ENCODE results near the gene NPEPL1.

Gene NPEPL1

GRCh38 chr20:58703765-58704371 is 11.3 kb downstream of the NPEPL1 start:
- no peak for TF ChIP-seq CREB1 (IDR thresholded peaks at IDR 0.05; ENCODE audit: low read depth)
- TF ChIP-seq USF1 (IDR thresholded peaks at IDR 0.05), result no peak
- no peak for TF ChIP-seq CEBPB (IDR thresholded peaks at IDR 0.05)
- TF ChIP-seq TAF1 (IDR thresholded peaks at IDR 0.05; ENCODE audit: low read depth), result no peak
- TF ChIP-seq REST (IDR thresholded peaks at IDR 0.05; ENCODE audit: low read depth), result no peak
- no peak for TF ChIP-seq EGR1 (IDR thresholded peaks at IDR 0.05)
- no peak for TF ChIP-seq MAX (IDR thresholded peaks at IDR 0.05)
- TF ChIP-seq FOXM1 (IDR thresholded peaks at IDR 0.05; ENCODE audit: borderline replicate concordance, low read depth), result no peak
- TF ChIP-seq TEAD4 (IDR thresholded peaks at IDR 0.05), result no peak
- TF ChIP-seq YY1 (IDR thresholded peaks at IDR 0.05; ENCODE audit: low read depth), result no peak
- TF ChIP-seq TCF12 (IDR thresholded peaks at IDR 0.05; ENCODE audit: low read depth), result no peak
- TF ChIP-seq ZBTB7A (IDR thresholded peaks at IDR 0.05; ENCODE audit: low read depth), result no peak
- TF ChIP-seq RAD21 (IDR thresholded peaks at IDR 0.05; ENCODE audit: low read depth), result no peak
- TF ChIP-seq EP300 (IDR thresholded peaks at IDR 0.05; ENCODE audit: borderline replicate concordance), result no peak
- no peak for TF ChIP-seq NFIC (IDR thresholded peaks at IDR 0.05)

- TF ChIP-seq TAF1 (IDR thresholded peaks at IDR 0.05; ENCODE audit: low read depth) (no peak), NFIC (IDR thresholded peaks at IDR 0.05) (no peak), RAD21 (IDR thresholded peaks at IDR 0.05; ENCODE audit: low read depth) (no peak), TEAD4 (IDR thresholded peaks at IDR 0.05) (no peak), REST (IDR thresholded peaks at IDR 0.05; ENCODE audit: low read depth) (no peak), ZBTB7A (IDR thresholded peaks at IDR 0.05; ENCODE audit: low read depth) (no peak), USF1 (IDR thresholded peaks at IDR 0.05) (no peak), CEBPB (IDR thresholded peaks at IDR 0.05) (no peak)
These were observed 12.8 kb downstream of the NPEPL1 start for GRCh38 chr20:58705208-58705926.

- TF ChIP-seq CREB1 (IDR thresholded peaks at IDR 0.05; ENCODE audit: low read depth), result no peak
- TF ChIP-seq REST (IDR thresholded peaks at IDR 0.05; ENCODE audit: low read depth), result no peak
These were observed 13.7 kb downstream of the NPEPL1 start for GRCh38 chr20:58706150-58706892.

GRCh38 chr20:58706975-58707681 is 14.5 kb downstream of the NPEPL1 start:
- TF ChIP-seq TEAD4 (IDR thresholded peaks at IDR 0.05), result no peak
- TF ChIP-seq CEBPB (IDR thresholded peaks at IDR 0.05), result no peak
- no peak for TF ChIP-seq EGR1 (IDR thresholded peaks at IDR 0.05)
- TF ChIP-seq CREB1 (IDR thresholded peaks at IDR 0.05; ENCODE audit: low read depth), result no peak
- no peak for TF ChIP-seq MAX (IDR thresholded peaks at IDR 0.05)
- no peak for TF ChIP-seq TAF1 (IDR thresholded peaks at IDR 0.05; ENCODE audit: low read depth)
- TF ChIP-seq REST (IDR thresholded peaks at IDR 0.05; ENCODE audit: low read depth), result no peak
- TF ChIP-seq RAD21 (IDR thresholded peaks at IDR 0.05; ENCODE audit: low read depth), result no peak
- TF ChIP-seq USF1 (IDR thresholded peaks at IDR 0.05), result no peak
- no peak for TF ChIP-seq YY1 (IDR thresholded peaks at IDR 0.05; ENCODE audit: low read depth)
- TF ChIP-seq TCF12 (IDR thresholded peaks at IDR 0.05; ENCODE audit: low read depth), result no peak
- no peak for TF ChIP-seq ZBTB7A (IDR thresholded peaks at IDR 0.05; ENCODE audit: low read depth)
- TF ChIP-seq FOXM1 (IDR thresholded peaks at IDR 0.05; ENCODE audit: borderline replicate concordance, low read depth), result no peak
- no peak for TF ChIP-seq EP300 (IDR thresholded peaks at IDR 0.05; ENCODE audit: borderline replicate concordance)
- no peak for TF ChIP-seq NFIC (IDR thresholded peaks at IDR 0.05)
